ENCODE results near the gene PPA1.
"Not testable (repeated sequence)": the region's sequence is repeated elsewhere in the genome, so short reads cannot be mapped to it uniquely, and the experiment has no call there.

Gene PPA1

DNA sequence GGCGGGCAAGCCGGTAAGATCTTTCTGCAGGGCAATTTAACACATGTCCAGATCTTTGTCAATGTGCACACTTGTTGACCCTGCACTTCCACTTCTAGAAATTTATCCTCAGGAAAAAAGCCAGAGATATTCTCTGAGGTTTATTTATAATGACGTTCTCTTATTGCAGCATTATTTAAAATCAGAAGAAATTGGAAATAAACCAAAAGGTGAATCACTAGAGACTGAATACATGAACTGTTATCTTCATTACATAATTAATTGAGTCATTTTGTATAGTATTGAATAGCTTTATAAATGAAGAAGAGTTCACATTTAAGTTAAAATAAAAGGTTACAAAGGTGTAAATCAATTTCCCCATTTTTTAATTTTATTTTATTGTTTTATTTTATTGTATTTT is 46.7 kb downstream of the PPA1 start:
- Histone ChIP-seq H3K9me3 (ENCODE audit: insufficient read depth, low read length) (no peaks in the 10 kb centered on the region), H3K4me3 (ENCODE audit: insufficient read depth, low read length, poor library complexity, severe bottlenecking) (no peak overlapping the region), H2AFZ (ENCODE audit: low read depth, low read length, severe bottlenecking) (no peak overlapping the region), H3K36me3 (ENCODE audit: low read length) (no peaks in the 10 kb centered on the region), H3K9me2 (replicated peaks; ENCODE audit: insufficient read depth, low read length) (no peaks in the 10 kb centered on the region), H3F3A (ENCODE audit: insufficient read depth) (no peaks in the 10 kb centered on the region), H3K4me2 (ENCODE audit: low read depth, low read length, poor library complexity, severe bottlenecking) (no peak overlapping the region), H3K9ac (ENCODE audit: low read length) (no peak overlapping the region), H3K27ac (ENCODE audit: low read depth, low read length) (no peak overlapping the region), H3K79me2 (ENCODE audit: insufficient read depth, low read length) (no peaks in the 10 kb centered on the region), H3K27me3 (ENCODE audit: low read length) (no peaks in the 10 kb centered on the region), H4K20me1 (ENCODE audit: low read depth, low read length) (no peaks in the 10 kb centered on the region)
- TF ChIP-seq, protein P1, sequence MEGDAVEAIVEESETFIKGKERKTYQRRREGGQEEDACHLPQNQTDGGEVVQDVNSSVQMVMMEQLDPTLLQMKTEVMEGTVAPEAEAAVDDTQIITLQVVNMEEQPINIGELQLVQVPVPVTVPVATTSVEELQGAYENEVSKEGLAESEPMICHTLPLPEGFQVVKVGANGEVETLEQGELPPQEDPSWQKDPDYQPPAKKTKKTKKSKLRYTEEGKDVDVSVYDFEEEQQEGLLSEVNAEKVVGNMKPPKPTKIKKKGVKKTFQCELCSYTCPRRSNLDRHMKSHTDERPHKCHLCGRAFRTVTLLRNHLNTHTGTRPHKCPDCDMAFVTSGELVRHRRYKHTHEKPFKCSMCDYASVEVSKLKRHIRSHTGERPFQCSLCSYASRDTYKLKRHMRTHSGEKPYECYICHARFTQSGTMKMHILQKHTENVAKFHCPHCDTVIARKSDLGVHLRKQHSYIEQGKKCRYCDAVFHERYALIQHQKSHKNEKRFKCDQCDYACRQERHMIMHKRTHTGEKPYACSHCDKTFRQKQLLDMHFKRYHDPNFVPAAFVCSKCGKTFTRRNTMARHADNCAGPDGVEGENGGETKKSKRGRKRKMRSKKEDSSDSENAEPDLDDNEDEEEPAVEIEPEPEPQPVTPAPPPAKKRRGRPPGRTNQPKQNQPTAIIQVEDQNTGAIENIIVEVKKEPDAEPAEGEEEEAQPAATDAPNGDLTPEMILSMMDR (IDR thresholded peaks at IDR 0.05; ENCODE audit: insufficient read depth, low read length, poor library complexity, severe bottlenecking), result no peak
- TF ChIP-seq EZH2phosphoT487 (conservative IDR thresholded peaks at IDR 0.05; ENCODE audit: low read length), result no peak

DNA sequence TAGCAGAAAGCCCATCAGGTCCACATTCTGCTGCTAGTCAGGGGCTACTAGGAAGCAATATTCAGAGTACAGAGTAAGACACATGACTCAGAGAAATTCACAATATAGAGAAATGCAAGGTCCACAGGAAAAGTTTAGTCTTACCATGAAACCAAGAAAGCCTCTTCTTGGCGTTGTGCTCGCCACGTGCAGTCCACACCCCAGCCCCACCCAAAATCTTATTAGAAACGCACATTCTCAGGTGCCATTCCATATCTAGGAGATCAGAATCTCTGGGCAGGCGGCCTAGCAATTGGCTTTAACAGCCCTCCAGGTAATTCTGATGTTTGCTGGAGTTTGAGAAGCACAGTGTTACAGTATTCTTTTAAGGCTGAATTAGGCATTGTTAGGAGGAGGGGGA is 47.1 kb downstream of the PPA1 start:
- Histone ChIP-seq H3K36me3 (ENCODE audit: low read length) (no peaks in the 10 kb centered on the region), H3K27ac (ENCODE audit: low read depth, low read length) (no peak overlapping the region), H3K27me3 (ENCODE audit: low read length) (no peaks in the 10 kb centered on the region), H4K20me1 (ENCODE audit: low read depth, low read length) (no peaks in the 10 kb centered on the region), H3K9me3 (ENCODE audit: insufficient read depth, low read length) (no peaks in the 10 kb centered on the region), H3K9me2 (replicated peaks; ENCODE audit: insufficient read depth, low read length) (no peaks in the 10 kb centered on the region), H2AFZ (ENCODE audit: low read depth, low read length, severe bottlenecking) (no peak overlapping the region), H3K4me2 (ENCODE audit: low read depth, low read length, poor library complexity, severe bottlenecking) (no peak overlapping the region), H3K4me3 (ENCODE audit: insufficient read depth, low read length, poor library complexity, severe bottlenecking) (no peak overlapping the region), H3K9ac (ENCODE audit: low read length) (no peak overlapping the region), H3F3A (ENCODE audit: insufficient read depth) (no peaks in the 10 kb centered on the region), H3K79me2 (ENCODE audit: insufficient read depth, low read length) (no peaks in the 10 kb centered on the region)
- TF ChIP-seq EZH2phosphoT487 (conservative IDR thresholded peaks at IDR 0.05; ENCODE audit: low read length), result no peak
- TF ChIP-seq, protein P1 (IDR thresholded peaks at IDR 0.05; ENCODE audit: insufficient read depth, low read length, poor library complexity, severe bottlenecking), result no peak

DNA sequence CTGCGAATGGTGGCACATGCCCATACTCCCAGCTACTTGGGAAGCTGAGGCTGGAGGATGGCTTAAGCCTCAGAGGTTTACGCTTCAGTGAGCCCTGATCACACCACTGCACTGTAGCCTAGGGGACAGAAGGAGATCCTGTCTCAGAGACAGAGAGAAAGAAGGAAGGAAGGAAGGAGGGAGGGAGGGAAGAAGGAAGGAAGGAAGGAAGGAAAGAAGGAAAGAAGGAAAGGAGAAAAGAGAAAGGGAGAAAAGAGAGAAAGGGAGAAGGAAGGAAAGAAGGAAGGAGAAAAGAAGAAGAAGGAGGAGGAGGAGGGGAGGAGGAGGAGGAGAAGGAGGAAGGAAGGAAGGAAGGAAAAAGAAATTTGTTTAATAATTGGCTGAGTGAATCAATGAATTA is 49.9 kb downstream of the PPA1 start:
- H2AFZ ChIP-seq (ENCODE audit: low read depth, low read length, severe bottlenecking), result no peak overlapping the region

DNA sequence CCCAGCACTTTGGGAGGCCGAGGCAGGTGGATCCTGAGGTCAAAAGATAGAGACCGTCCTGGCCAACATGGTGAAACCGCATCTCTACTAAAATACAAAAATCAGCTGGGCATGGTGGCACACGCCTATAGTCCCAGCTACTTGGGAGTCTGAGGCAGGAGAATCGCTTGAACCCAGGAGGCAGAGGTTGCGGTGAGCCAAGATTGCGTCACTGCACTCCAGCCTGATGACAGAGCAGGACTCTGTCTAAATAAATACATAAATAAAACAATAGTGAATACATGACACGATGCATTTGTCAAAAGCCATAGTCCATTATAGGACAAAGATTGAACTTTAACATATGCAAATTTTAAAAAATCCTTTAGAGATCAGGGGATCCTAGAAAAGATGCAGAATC is 54.0 kb downstream of the PPA1 start:
- not testable (repeated sequence) for H4K20me1 ChIP-seq (ENCODE audit: low read depth, low read length); H3K4me3 ChIP-seq (ENCODE audit: insufficient read depth, low read length, poor library complexity, severe bottlenecking); H3K27me3 ChIP-seq (ENCODE audit: low read length); H3K27ac ChIP-seq (ENCODE audit: low read depth, low read length); H3F3A ChIP-seq (ENCODE audit: insufficient read depth); H3K36me3 ChIP-seq (ENCODE audit: low read length); H3K9me2 ChIP-seq (replicated peaks; ENCODE audit: insufficient read depth, low read length); H3K9me3 ChIP-seq (ENCODE audit: insufficient read depth, low read length); H3K79me2 ChIP-seq (ENCODE audit: insufficient read depth, low read length); H2AFZ ChIP-seq (ENCODE audit: low read depth, low read length, severe bottlenecking); H3K4me2 ChIP-seq (ENCODE audit: low read depth, low read length, poor library complexity, severe bottlenecking); H3K9ac ChIP-seq (ENCODE audit: low read length)

More for the DNA sequence above, 49.9 kb downstream of the PPA1 start:
- Histone ChIP-seq H3K27me3 (ENCODE audit: low read length) (no peaks in the 10 kb centered on the region), H3K4me2 (ENCODE audit: low read depth, low read length, poor library complexity, severe bottlenecking) (no peak overlapping the region), H3K4me3 (ENCODE audit: insufficient read depth, low read length, poor library complexity, severe bottlenecking) (no peak overlapping the region), H3K9ac (ENCODE audit: low read length) (no peak overlapping the region), H3K9me2 (replicated peaks; ENCODE audit: insufficient read depth, low read length) (no peaks in the 10 kb centered on the region), H3K27ac (ENCODE audit: low read depth, low read length) (no peak overlapping the region), H3K9me3 (ENCODE audit: insufficient read depth, low read length) (no peaks in the 10 kb centered on the region), H3K79me2 (ENCODE audit: insufficient read depth, low read length) (no peaks in the 10 kb centered on the region), H4K20me1 (ENCODE audit: low read depth, low read length) (no peaks in the 10 kb centered on the region), H3F3A (ENCODE audit: insufficient read depth) (no peaks in the 10 kb centered on the region), H3K36me3 (ENCODE audit: low read length) (no peaks in the 10 kb centered on the region)
- TF ChIP-seq, protein P1 (IDR thresholded peaks at IDR 0.05; ENCODE audit: insufficient read depth, low read length, poor library complexity, severe bottlenecking), result no peak
- TF ChIP-seq EZH2phosphoT487 (conservative IDR thresholded peaks at IDR 0.05; ENCODE audit: low read length), result no peak
